ENCODE measurements around the gene PDGFD.

The PDGFD gene

GRCh38 chr11:104152941-104153505, 10.9 kb downstream of the PDGFD start:
- TF ChIP-seq REST (IDR thresholded peaks at IDR 0.05; ENCODE audit: low read depth) (no peak), CEBPB (IDR thresholded peaks at IDR 0.05) (no peak), TEAD4 (IDR thresholded peaks at IDR 0.05) (no peak), MAX (IDR thresholded peaks at IDR 0.05) (no peak), NFIC (IDR thresholded peaks at IDR 0.05) (no peak), FOXM1 (IDR thresholded peaks at IDR 0.05; ENCODE audit: borderline replicate concordance, low read depth) (no peak), EGR1 (IDR thresholded peaks at IDR 0.05) (no peak), ZBTB7A (IDR thresholded peaks at IDR 0.05; ENCODE audit: low read depth) (no peak), USF1 (IDR thresholded peaks at IDR 0.05) (no peak), EP300 (IDR thresholded peaks at IDR 0.05; ENCODE audit: borderline replicate concordance) (no peak), TCF12 (IDR thresholded peaks at IDR 0.05; ENCODE audit: low read depth) (no peak), TAF1 (IDR thresholded peaks at IDR 0.05; ENCODE audit: low read depth) (no peak), YY1 (IDR thresholded peaks at IDR 0.05; ENCODE audit: low read depth) (no peak), CREB1 (IDR thresholded peaks at IDR 0.05; ENCODE audit: low read depth) (no peak), RAD21 (IDR thresholded peaks at IDR 0.05; ENCODE audit: low read depth) (no peak)

GRCh38 chr11:104151404-104152204, 12.3 kb downstream of the PDGFD start:
- peak; percentile 34; the same call in 1 of the 2 replicates for TF ChIP-seq RAD21 (IDR thresholded peaks at IDR 0.05; ENCODE audit: low read depth)
- no peak for TF ChIP-seq TEAD4 (IDR thresholded peaks at IDR 0.05)
- no peak for TF ChIP-seq NFIC (IDR thresholded peaks at IDR 0.05)
- TF ChIP-seq YY1 (IDR thresholded peaks at IDR 0.05; ENCODE audit: low read depth) = no peak
- TF ChIP-seq TAF1 (IDR thresholded peaks at IDR 0.05; ENCODE audit: low read depth) = no peak
- no peak for TF ChIP-seq ZBTB7A (IDR thresholded peaks at IDR 0.05; ENCODE audit: low read depth)
- no peak for TF ChIP-seq EP300 (IDR thresholded peaks at IDR 0.05; ENCODE audit: borderline replicate concordance)

GRCh38 chr11:104148706-104149105, 15.2 kb downstream of the PDGFD start:
- TF ChIP-seq FOXM1 (IDR thresholded peaks at IDR 0.05; ENCODE audit: borderline replicate concordance, low read depth) (no peak), TCF12 (IDR thresholded peaks at IDR 0.05; ENCODE audit: low read depth) (no peak), EGR1 (IDR thresholded peaks at IDR 0.05) (no peak), EP300 (IDR thresholded peaks at IDR 0.05; ENCODE audit: borderline replicate concordance) (no peak), CEBPB (IDR thresholded peaks at IDR 0.05) (no peak), REST (IDR thresholded peaks at IDR 0.05; ENCODE audit: low read depth) (no peak), NFIC (IDR thresholded peaks at IDR 0.05) (no peak), ZBTB7A (IDR thresholded peaks at IDR 0.05; ENCODE audit: low read depth) (no peak), TEAD4 (IDR thresholded peaks at IDR 0.05) (no peak), CREB1 (IDR thresholded peaks at IDR 0.05; ENCODE audit: low read depth) (no peak), USF1 (IDR thresholded peaks at IDR 0.05) (no peak), TAF1 (IDR thresholded peaks at IDR 0.05; ENCODE audit: low read depth) (no peak), RAD21 (IDR thresholded peaks at IDR 0.05; ENCODE audit: low read depth) (no peak), MAX (IDR thresholded peaks at IDR 0.05) (no peak), YY1 (IDR thresholded peaks at IDR 0.05; ENCODE audit: low read depth) (no peak)

- TF ChIP-seq TCF12 (IDR thresholded peaks at IDR 0.05; ENCODE audit: low read depth) (no peak), MAX (IDR thresholded peaks at IDR 0.05) (no peak), YY1 (IDR thresholded peaks at IDR 0.05; ENCODE audit: low read depth) (no peak), FOXM1 (IDR thresholded peaks at IDR 0.05; ENCODE audit: borderline replicate concordance, low read depth) (no peak), EGR1 (IDR thresholded peaks at IDR 0.05) (no peak)
These were observed 15.9 kb downstream of the PDGFD start for GRCh38 chr11:104148074-104148473.

- TF ChIP-seq ZBTB7A (IDR thresholded peaks at IDR 0.05; ENCODE audit: low read depth) (no peak), EP300 (IDR thresholded peaks at IDR 0.05; ENCODE audit: borderline replicate concordance) (no peak), TEAD4 (IDR thresholded peaks at IDR 0.05) (no peak), REST (IDR thresholded peaks at IDR 0.05; ENCODE audit: low read depth) (no peak), MAX (IDR thresholded peaks at IDR 0.05) (no peak), CREB1 (IDR thresholded peaks at IDR 0.05; ENCODE audit: low read depth) (no peak), USF1 (IDR thresholded peaks at IDR 0.05) (no peak), CEBPB (IDR thresholded peaks at IDR 0.05) (no peak), FOXM1 (IDR thresholded peaks at IDR 0.05; ENCODE audit: borderline replicate concordance, low read depth) (no peak), RAD21 (IDR thresholded peaks at IDR 0.05; ENCODE audit: low read depth) (no peak), TCF12 (IDR thresholded peaks at IDR 0.05; ENCODE audit: low read depth) (no peak), EGR1 (IDR thresholded peaks at IDR 0.05) (no peak), NFIC (IDR thresholded peaks at IDR 0.05) (no peak), YY1 (IDR thresholded peaks at IDR 0.05; ENCODE audit: low read depth) (no peak), TAF1 (IDR thresholded peaks at IDR 0.05; ENCODE audit: low read depth) (no peak)
These were observed 17.0 kb downstream of the PDGFD start for GRCh38 chr11:104146943-104147342.

Measured in Ishikawa (cell line).